ENCODE results near the gene SIX3. TPM values are rescaled to one million over a fixed set of nuclear protein-coding genes. Genes with fewer than 3 reads are reported as not detected.

The SIX3 gene
- total RNA-seq, 1 experiment from 2014 or later = 13.2 TPM

- peak overlapping the region; percentile 74 for H3K4me3 Mint-ChIP-seq
- no peak overlapping the region for H3K27ac Mint-ChIP-seq
- ChIA-PET POLR2A (no interaction called here), CTCF (interaction anchor here (0.5 kb wide), 1 partner anchor 65 kb away, joined by 3 read pairs; no protein-coding TSS in a partner anchor)
- TF ChIP-seq SOX15 (CRISPR knock-in tag; IDR thresholded peaks at IDR 0.05) (no peak), CBFB (CRISPR knock-in tag; IDR thresholded peaks at IDR 0.05; ENCODE audit: low read depth) (no peak), ZBTB21 (CRISPR knock-in tag; IDR thresholded peaks at IDR 0.05; ENCODE audit: borderline replicate concordance) (no peak), PRRX2 (CRISPR knock-in tag; IDR thresholded peaks at IDR 0.05) (no peak), ZNF263 (CRISPR knock-in tag; IDR thresholded peaks at IDR 0.05; ENCODE audit: low read depth) (no peak), NFE2L1 (CRISPR knock-in tag; IDR thresholded peaks at IDR 0.05) (no peak), IRF2 (CRISPR knock-in tag; IDR thresholded peaks at IDR 0.05; ENCODE audit: borderline replicate concordance, low read depth) (no peak)
- TF ChIP-seq, protein P1, sequence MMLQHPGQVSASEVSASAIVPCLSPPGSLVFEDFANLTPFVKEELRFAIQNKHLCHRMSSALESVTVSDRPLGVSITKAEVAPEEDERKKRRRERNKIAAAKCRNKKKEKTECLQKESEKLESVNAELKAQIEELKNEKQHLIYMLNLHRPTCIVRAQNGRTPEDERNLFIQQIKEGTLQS (CRISPR knock-in tag; conservative IDR thresholded peaks at IDR 0.05) = no peak
- H3K36me3 Mint-ChIP-seq = peaks cover 5% of the 10 kb centered on the region
- H3K4me1 Mint-ChIP-seq = peaks cover 71% of the 10 kb centered on the region
- DNase-seq (ENCODE audit: low spot score) (no peak), ATAC-seq (no peak)
- peaks cover 100% of the 10 kb centered on the region for H3K27me3 Mint-ChIP-seq (ENCODE audit: low read depth)
- H3K9me3 Mint-ChIP-seq = no peaks in the 10 kb centered on the region
Measured at GRCh38 chr2:44944952-44945612, 3.6 kb downstream of the SIX3 start.

DNA sequence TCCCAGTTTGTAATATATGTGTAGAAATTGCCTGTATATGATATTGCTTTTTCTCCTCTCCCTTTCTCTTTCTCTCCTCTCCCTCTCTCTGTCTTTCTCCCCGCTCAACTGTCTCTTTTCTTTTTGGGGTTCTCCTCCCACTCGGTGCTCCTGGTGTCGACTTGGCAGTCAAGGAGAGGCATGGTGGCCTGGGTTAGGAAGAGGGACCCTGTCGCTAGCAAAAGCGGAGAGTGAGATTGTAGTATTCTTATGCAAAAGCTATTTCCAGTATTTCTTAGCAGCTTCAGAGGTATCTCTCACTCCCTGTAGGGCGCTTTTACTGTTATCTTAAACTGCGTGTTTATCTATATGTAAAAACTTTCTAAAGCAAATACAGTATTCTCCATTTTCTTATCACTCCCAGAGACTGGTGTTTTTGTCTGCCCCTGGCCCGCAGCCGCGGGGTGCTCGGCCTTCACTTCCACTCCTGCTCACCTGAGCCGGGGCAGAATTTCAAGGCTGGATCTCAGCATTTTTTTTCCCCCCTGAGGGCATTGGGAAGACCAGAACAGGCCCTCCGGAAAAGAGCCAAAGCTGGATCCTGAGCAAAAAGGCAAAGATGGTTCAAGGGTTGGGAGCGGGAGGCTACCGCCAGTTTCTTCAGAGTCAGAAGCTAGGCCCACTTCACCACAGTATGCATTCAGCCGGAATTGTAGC, 4.3 kb downstream of the SIX3 start:
- peak; percentile 65; the same call in 1 of the 2 replicates for TF ChIP-seq ETV6 (CRISPR knock-in tag; IDR thresholded peaks at IDR 0.05)
- no peak for TF ChIP-seq FOXK1 (CRISPR knock-in tag; IDR thresholded peaks at IDR 0.05)
- TF ChIP-seq, protein P2, sequence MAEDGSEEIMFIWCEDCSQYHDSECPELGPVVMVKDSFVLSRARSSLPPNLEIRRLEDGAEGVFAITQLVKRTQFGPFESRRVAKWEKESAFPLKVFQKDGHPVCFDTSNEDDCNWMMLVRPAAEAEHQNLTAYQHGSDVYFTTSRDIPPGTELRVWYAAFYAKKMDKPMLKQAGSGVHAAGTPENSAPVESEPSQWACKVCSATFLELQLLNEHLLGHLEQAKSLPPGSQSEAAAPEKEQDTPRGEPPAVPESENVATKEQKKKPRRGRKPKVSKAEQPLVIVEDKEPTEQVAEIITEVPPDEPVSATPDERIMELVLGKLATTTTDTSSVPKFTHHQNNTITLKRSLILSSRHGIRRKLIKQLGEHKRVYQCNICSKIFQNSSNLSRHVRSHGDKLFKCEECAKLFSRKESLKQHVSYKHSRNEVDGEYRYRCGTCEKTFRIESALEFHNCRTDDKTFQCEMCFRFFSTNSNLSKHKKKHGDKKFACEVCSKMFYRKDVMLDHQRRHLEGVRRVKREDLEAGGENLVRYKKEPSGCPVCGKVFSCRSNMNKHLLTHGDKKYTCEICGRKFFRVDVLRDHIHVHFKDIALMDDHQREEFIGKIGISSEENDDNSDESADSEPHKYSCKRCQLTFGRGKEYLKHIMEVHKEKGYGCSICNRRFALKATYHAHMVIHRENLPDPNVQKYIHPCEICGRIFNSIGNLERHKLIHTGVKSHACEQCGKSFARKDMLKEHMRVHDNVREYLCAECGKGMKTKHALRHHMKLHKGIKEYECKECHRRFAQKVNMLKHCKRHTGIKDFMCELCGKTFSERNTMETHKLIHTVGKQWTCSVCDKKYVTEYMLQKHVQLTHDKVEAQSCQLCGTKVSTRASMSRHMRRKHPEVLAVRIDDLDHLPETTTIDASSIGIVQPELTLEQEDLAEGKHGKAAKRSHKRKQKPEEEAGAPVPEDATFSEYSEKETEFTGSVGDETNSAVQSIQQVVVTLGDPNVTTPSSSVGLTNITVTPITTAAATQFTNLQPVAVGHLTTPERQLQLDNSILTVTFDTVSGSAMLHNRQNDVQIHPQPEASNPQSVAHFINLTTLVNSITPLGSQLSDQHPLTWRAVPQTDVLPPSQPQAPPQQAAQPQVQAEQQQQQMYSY (CRISPR knock-in tag; IDR thresholded peaks at IDR 0.05) = peak; percentile 95
- Mint-ChIP-seq H3K36me3 (peaks cover 5% of the 10 kb centered on the region), H3K27ac (peak overlapping the region; percentile 75), H3K4me3 (peak overlapping the region; percentile 59), H3K27me3 (ENCODE audit: low read depth) (peaks cover 100% of the 10 kb centered on the region), H3K4me1 (peaks cover 72% of the 10 kb centered on the region), H3K9me3 (no peaks in the 10 kb centered on the region)
- no peak for DNase-seq (ENCODE audit: low spot score)
- ATAC-seq = peak; percentile 3
- POLR2A ChIA-PET = interaction anchor here (1.0 kb wide), 1 partner anchor 61 kb away, joined by 3 read pairs; no protein-coding TSS in a partner anchor
- CTCF ChIA-PET = interaction anchor here (0.5 to 1.0 kb wide), 6 partner anchors 9 to 68 kb away, joined by 3 to 5 read pairs (median 3); no protein-coding TSS in a partner anchor

DNA sequence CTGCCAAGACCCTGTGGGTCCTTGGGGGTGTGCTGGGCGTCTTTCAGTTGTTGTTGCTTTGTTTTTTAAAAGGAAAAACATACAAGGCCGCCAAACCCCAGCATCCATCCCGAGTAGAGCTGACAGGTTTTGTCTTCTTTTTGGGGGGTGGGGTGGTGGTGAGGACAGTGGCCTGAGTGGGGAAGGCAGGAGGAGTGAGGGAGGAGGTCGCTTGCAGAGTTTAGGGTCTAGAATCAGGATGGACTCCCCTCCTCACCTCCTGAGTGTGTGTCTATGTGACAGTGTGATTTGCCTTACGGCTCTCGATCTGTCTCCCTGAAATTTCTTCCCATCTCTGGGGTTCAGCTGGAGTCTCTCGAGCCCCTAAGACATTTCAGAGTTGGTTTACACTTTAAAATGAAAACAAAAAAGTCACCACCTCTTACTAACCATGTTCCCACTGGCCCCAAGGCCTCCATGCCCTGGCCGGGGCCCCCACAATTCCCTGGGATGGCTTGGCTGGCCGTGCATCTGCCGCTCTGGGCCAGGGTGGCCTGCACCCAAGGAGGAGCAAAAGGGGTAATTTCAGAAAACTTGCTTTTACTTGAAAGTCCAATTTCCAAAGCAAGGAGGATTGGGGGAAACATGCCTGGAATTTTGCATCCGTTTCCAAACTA, 5.0 kb downstream of the SIX3 start:
- POLR2A ChIA-PET = interaction anchor here (1.0 kb wide), 1 partner anchor 60 kb away, joined by 3 read pairs; no protein-coding TSS in a partner anchor
- H3K9me3 Mint-ChIP-seq = no peaks in the 10 kb centered on the region
- CTCF ChIA-PET = interaction anchor here (0.6 to 1.0 kb wide), 6 partner anchors 8 to 67 kb away, joined by 3 to 5 read pairs (median 3); no protein-coding TSS in a partner anchor
- ATAC-seq = no peak
- no peak overlapping the region for H3K27ac Mint-ChIP-seq
- H3K4me3 Mint-ChIP-seq = no peak overlapping the region
- peaks cover 100% of the 10 kb centered on the region for H3K27me3 Mint-ChIP-seq (ENCODE audit: low read depth)
- TF ChIP-seq JUN (CRISPR knock-in tag; IDR thresholded peaks at IDR 0.05) (no peak), ETV6 (CRISPR knock-in tag; IDR thresholded peaks at IDR 0.05) (no peak), SP1 (CRISPR knock-in tag; conservative IDR thresholded peaks at IDR 0.05) (no peak), E2F5 (CRISPR knock-in tag; IDR thresholded peaks at IDR 0.05) (no peak), MYBL2 (CRISPR knock-in tag; IDR thresholded peaks at IDR 0.05) (no peak), ELF4 (CRISPR knock-in tag; IDR thresholded peaks at IDR 0.05; ENCODE audit: low read depth) (no peak), ZMAT4 (CRISPR knock-in tag; IDR thresholded peaks at IDR 0.05) (no peak)
- TF ChIP-seq, protein P3, sequence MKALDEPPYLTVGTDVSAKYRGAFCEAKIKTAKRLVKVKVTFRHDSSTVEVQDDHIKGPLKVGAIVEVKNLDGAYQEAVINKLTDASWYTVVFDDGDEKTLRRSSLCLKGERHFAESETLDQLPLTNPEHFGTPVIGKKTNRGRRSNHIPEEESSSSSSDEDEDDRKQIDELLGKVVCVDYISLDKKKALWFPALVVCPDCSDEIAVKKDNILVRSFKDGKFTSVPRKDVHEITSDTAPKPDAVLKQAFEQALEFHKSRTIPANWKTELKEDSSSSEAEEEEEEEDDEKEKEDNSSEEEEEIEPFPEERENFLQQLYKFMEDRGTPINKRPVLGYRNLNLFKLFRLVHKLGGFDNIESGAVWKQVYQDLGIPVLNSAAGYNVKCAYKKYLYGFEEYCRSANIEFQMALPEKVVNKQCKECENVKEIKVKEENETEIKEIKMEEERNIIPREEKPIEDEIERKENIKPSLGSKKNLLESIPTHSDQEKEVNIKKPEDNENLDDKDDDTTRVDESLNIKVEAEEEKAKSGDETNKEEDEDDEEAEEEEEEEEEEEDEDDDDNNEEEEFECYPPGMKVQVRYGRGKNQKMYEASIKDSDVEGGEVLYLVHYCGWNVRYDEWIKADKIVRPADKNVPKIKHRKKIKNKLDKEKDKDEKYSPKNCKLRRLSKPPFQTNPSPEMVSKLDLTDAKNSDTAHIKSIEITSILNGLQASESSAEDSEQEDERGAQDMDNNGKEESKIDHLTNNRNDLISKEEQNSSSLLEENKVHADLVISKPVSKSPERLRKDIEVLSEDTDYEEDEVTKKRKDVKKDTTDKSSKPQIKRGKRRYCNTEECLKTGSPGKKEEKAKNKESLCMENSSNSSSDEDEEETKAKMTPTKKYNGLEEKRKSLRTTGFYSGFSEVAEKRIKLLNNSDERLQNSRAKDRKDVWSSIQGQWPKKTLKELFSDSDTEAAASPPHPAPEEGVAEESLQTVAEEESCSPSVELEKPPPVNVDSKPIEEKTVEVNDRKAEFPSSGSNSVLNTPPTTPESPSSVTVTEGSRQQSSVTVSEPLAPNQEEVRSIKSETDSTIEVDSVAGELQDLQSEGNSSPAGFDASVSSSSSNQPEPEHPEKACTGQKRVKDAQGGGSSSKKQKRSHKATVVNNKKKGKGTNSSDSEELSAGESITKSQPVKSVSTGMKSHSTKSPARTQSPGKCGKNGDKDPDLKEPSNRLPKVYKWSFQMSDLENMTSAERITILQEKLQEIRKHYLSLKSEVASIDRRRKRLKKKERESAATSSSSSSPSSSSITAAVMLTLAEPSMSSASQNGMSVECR (CRISPR knock-in tag; IDR thresholded peaks at IDR 0.05; ENCODE audit: borderline replicate concordance) = no peak
- H3K4me1 Mint-ChIP-seq = peaks cover 71% of the 10 kb centered on the region
- H3K36me3 Mint-ChIP-seq = peaks cover 5% of the 10 kb centered on the region
- no peak for DNase-seq (ENCODE audit: low spot score)
